ENCODE measurements around the gene UQCC5.

Gene UQCC5

GRCh38 chr3:52558436-52558835 is 22.0 kb downstream of the UQCC5 start:
- no peak for DNase-seq (ENCODE audit: low read depth in 3 of 3, low spot score in 1 of 3)

GRCh38 chr3:52561028-52561747 is 24.8 kb downstream of the UQCC5 start:
- no peak for DNase-seq (ENCODE audit: low read depth in 3 of 3, low spot score in 1 of 3)

- no peak for DNase-seq (ENCODE audit: low read depth in 3 of 3, low spot score in 1 of 3)
Measured at GRCh38 chr3:52563984-52564383, 27.6 kb downstream of the UQCC5 start.

GRCh38 chr3:52568069-52568468 is 31.7 kb downstream of the UQCC5 start:
- DNase-seq (ENCODE audit: low read depth in 3 of 3, low spot score in 1 of 3) = no peak

GRCh38 chr3:52570076-52570475 is 33.7 kb downstream of the UQCC5 start:
- no peak for DNase-seq (ENCODE audit: low read depth in 3 of 3, low spot score in 1 of 3)

- no peak for DNase-seq (ENCODE audit: low read depth in 3 of 3, low spot score in 1 of 3)
Measured at GRCh38 chr3:52572221-52572620, 35.8 kb downstream of the UQCC5 start.

- no peak for DNase-seq (ENCODE audit: low read depth in 3 of 3, low spot score in 1 of 3)
Measured at GRCh38 chr3:52574056-52574965, 37.9 kb downstream of the UQCC5 start.

Measured in stimulated activated CD4-positive, alpha-beta T cell treated with anti-CD3 and anti-CD28 coated beads, TNF-alpha, amount 100 ng/mL, for 1 hour (primary cell).